KOPT-K1 (cell line): ENCODE data around the gene JUNB.

Source experiments
- H3K27ac ChIP-seq: fragments of 200-600 bp; sonication (generic); 2 replicates; pipeline ENCODE4 v1.5.1; 2016; ENCODE audit warnings: antibody characterized with exemption, mild to moderate bottlenecking, low read depth, low read length; ENCODE audit not compliant: poor library complexity, severe bottlenecking
- H3K36me3 ChIP-seq: fragments of 200-600 bp; sonication (generic); 2 replicates; pipeline ENCODE4 v1.5.1; 2017; ENCODE audit warnings: antibody characterized with exemption, mild to moderate bottlenecking, low read length, moderate library complexity; ENCODE audit not compliant: insufficient read depth
- H3K9me3 ChIP-seq: fragments of 200-600 bp; sonication (generic); 2 replicates; pipeline ENCODE4 v1.5.1; 2017; ENCODE audit warnings: antibody characterized with exemption, low read length, mild to moderate bottlenecking; ENCODE audit not compliant: insufficient read depth, poor library complexity, severe bottlenecking

The JUNB gene

GRCh38 chr19:12782424-12783290 lies 8.6 kb upstream of the JUNB start:
- Histone ChIP-seq H3K27ac (peak overlapping the region; percentile 99), H3K36me3 (no peaks in the 10 kb centered on the region), H3K9me3 (no peaks in the 10 kb centered on the region)

- Histone ChIP-seq H3K9me3 (no peaks in the 10 kb centered on the region), H3K27ac (peak overlapping the region; percentile 99)
These were observed 7.9 kb upstream of the JUNB start for GRCh38 chr19:12783291-12783848.

GRCh38 chr19:12783849-12784393 lies 7.4 kb upstream of the JUNB start:
- H3K27ac ChIP-seq, result peak overlapping the region; percentile 99
- no peaks in the 10 kb centered on the region for H3K36me3 ChIP-seq
- no peaks in the 10 kb centered on the region for H3K9me3 ChIP-seq

More at GRCh38 chr19:12783291-12783848, 7.9 kb upstream of the JUNB start:
- H3K36me3 ChIP-seq, result no peaks in the 10 kb centered on the region

- H3K36me3 ChIP-seq, result no peaks in the 10 kb centered on the region
- no peaks in the 10 kb centered on the region for H3K9me3 ChIP-seq
- H3K27ac ChIP-seq, result peak overlapping the region; percentile 99
These were observed 6.9 kb upstream of the JUNB start for GRCh38 chr19:12784394-12784870.

GRCh38 chr19:12784871-12785430 lies 6.3 kb upstream of the JUNB start:
- Histone ChIP-seq H3K9me3 (no peaks in the 10 kb centered on the region), H3K36me3 (no peaks in the 10 kb centered on the region), H3K27ac (peak overlapping the region; percentile 99)

GRCh38 chr19:12785431-12786031 lies 5.8 kb upstream of the JUNB start:
- Histone ChIP-seq H3K9me3 (no peaks in the 10 kb centered on the region), H3K36me3 (no peaks in the 10 kb centered on the region), H3K27ac (peak overlapping the region; percentile 99)

DNA sequence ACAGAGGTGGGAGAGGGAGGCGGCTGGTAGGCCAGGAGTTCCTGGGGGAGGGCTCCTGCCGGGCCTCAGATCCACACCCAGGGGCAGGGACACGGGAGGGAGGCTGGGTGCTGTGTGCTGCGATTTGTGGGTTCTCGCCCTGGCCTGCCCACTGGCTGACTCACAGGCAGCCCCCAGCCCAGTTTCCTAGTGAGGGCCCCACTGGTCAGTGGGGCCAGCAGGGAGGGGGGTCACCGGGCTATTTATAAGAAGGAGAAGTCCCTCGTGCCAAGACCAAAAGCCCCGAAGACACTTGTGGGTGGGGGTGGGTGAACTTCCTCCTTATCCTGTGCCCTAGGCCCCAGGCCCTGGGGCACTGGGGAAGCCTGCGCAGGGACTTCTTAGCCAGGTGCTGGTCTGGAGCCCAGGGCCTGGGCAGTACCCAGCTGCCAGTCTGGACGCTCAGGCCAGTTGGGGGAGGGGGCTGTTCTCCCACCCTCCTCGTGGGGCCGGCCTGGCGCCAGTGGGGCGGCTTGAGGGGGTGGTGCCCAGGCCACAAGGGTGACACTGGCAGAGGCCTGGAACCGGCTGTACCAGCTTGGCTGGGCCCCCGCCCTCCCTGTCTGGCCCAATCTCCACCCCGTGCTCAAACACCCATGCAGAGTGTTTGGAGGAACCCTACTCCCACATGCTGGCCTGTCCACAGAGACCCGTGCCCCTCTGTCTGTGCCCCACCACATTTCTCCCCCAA lies 5.0 kb upstream of the JUNB start:
- Histone ChIP-seq H3K36me3 (no peaks in the 10 kb centered on the region), H3K27ac (peak overlapping the region; percentile 99), H3K9me3 (no peaks in the 10 kb centered on the region)

- Histone ChIP-seq H3K36me3 (no peaks in the 10 kb centered on the region), H3K9me3 (no peaks in the 10 kb centered on the region), H3K27ac (peak overlapping the region; percentile 99)
These were observed 4.3 kb upstream of the JUNB start for GRCh38 chr19:12786952-12787351.

DNA sequence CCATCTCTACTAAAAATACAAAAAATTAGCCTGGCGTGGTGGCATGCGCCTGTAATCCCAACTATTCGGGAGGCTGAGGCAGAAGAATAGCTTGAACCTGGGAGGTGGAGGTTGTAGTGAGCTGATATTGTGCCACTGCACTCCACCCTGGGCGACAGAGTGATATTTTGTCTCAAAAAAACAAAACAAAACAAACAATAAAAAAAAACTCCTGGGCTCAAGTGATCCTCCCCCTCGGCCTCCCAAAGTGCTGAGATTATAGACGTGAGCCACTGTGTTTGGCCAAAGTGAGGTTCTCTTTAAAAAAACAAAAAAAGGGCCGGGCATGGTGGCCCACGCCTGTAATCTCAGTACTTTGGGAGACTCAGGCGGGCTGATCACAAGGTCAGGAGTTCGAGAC lies 3.8 kb upstream of the JUNB start:
- H3K27ac ChIP-seq, result no peak overlapping the region
- H3K36me3 ChIP-seq, result no peaks in the 10 kb centered on the region

DNA sequence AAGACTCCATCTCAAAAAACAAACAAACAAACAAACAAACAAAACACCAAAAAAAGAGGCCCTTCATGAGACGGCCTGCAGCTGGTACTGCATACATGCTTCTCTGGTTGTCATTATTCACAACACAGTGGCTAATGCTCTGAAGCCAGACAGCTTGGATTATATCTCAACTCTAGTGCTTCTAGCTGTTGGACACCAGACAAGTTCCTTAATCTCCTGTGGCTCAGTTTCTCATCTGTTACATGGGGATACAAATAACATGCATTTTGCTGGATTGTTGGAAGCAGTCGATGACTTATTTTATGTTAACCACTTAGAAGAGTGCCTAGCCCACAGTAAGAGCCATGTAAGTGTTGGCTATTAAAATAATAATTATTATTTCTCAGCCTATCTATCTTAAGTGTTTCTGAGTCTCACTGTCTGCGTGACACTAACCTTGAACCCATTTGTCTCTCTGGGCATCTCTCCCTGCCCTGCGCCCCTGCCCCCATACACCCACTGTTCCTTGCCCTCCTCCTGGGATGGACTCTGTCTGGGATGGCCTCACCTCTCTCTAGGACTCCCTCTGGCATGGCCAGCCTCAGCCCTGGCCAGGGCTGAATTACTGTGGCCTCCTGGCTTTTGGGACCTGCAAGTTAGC lies 3.1 kb upstream of the JUNB start:
- peak overlapping the region; percentile 94 for H3K27ac ChIP-seq
- no peaks in the 10 kb centered on the region for H3K36me3 ChIP-seq
- H3K9me3 ChIP-seq, result no peaks in the 10 kb centered on the region

More for the DNA sequence above, 3.8 kb upstream of the JUNB start:
- H3K9me3 ChIP-seq, result no peaks in the 10 kb centered on the region

GRCh38 chr19:12788682-12789097 lies 2.6 kb upstream of the JUNB start:
- no peaks in the 10 kb centered on the region for H3K36me3 ChIP-seq
- no peaks in the 10 kb centered on the region for H3K9me3 ChIP-seq
- H3K27ac ChIP-seq, result peak overlapping the region; percentile 94

- Histone ChIP-seq H3K36me3 (no peaks in the 10 kb centered on the region), H3K9me3 (no peaks in the 10 kb centered on the region), H3K27ac (peak overlapping the region; percentile 94)
These were observed 2.0 kb upstream of the JUNB start for GRCh38 chr19:12789098-12789903.

- H3K27ac ChIP-seq, result peak overlapping the region; percentile 94
- H3K9me3 ChIP-seq, result no peaks in the 10 kb centered on the region
- H3K36me3 ChIP-seq, result no peaks in the 10 kb centered on the region
These were observed 1.2 kb upstream of the JUNB start for GRCh38 chr19:12789904-12790619.
